WI38 (cell line): ENCODE measurements around the gene SLC22A1.
"Not testable (repeated sequence)": the region's sequence is repeated elsewhere in the genome, so short reads cannot be mapped to it uniquely, and the experiment has no call there.

ENCODE experiments used
- H3K4me3 ChIP-seq: 2 replicates; pipeline ENCODE4 v1.5.1; 2011; ENCODE audit warnings: low read depth, mild to moderate bottlenecking, control low read depth, low read length
- TF ChIP-seq, protein P1 (sequence below): IDR thresholded peaks from 2 replicates; pipeline ENCODE4 v1.5.1; 2012; ENCODE audit warnings: low read depth, mild to moderate bottlenecking, control low read depth, low read length

SLC22A1 gene

DNA sequence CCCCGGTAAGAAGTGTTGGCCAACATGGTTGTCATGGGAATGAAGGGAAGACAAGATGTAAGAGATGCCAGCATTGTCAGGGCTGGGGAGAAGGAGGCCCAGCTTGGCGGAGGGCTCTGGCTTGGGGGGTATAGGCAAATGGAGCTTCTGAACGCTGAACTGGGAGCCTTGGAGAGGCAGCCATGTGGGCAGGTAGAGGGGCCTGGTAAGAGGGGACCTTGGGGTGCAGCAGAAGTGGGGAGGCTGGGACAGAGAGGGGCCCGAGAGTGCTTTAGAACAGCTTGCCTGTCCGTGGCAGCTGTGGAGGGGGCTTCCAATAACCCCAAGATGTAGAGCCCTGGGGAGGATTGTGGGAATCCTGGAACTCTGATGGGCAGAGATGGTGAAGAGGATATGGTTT is 3.0 kb downstream of the SLC22A1 start:
- TF ChIP-seq, protein P1, sequence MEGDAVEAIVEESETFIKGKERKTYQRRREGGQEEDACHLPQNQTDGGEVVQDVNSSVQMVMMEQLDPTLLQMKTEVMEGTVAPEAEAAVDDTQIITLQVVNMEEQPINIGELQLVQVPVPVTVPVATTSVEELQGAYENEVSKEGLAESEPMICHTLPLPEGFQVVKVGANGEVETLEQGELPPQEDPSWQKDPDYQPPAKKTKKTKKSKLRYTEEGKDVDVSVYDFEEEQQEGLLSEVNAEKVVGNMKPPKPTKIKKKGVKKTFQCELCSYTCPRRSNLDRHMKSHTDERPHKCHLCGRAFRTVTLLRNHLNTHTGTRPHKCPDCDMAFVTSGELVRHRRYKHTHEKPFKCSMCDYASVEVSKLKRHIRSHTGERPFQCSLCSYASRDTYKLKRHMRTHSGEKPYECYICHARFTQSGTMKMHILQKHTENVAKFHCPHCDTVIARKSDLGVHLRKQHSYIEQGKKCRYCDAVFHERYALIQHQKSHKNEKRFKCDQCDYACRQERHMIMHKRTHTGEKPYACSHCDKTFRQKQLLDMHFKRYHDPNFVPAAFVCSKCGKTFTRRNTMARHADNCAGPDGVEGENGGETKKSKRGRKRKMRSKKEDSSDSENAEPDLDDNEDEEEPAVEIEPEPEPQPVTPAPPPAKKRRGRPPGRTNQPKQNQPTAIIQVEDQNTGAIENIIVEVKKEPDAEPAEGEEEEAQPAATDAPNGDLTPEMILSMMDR: no peak

DNA sequence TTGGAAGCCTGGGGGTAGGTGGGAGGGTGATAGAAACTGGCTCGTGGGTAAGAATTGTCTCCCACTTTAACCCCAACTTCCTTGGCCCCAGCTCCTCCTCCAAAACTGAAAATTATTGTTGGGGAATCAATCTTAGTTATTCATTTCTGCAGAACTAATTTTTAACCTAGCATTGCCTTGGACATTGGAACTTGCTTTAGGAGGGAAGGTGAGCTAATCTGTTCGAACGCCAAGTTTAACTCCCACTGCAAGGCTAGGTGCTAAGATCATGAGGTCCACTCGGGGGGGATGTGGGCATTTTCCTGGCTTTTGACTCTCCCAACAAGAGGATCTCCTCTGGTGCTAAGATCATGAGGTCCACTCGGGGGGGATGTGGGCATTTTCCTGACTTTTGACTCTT is 3.5 kb downstream of the SLC22A1 start:
- H3K4me3 ChIP-seq: not testable (repeated sequence)

More for the DNA sequence above, 3.0 kb downstream of the SLC22A1 start:
- H3K4me3 ChIP-seq: no peak overlapping the region

DNA sequence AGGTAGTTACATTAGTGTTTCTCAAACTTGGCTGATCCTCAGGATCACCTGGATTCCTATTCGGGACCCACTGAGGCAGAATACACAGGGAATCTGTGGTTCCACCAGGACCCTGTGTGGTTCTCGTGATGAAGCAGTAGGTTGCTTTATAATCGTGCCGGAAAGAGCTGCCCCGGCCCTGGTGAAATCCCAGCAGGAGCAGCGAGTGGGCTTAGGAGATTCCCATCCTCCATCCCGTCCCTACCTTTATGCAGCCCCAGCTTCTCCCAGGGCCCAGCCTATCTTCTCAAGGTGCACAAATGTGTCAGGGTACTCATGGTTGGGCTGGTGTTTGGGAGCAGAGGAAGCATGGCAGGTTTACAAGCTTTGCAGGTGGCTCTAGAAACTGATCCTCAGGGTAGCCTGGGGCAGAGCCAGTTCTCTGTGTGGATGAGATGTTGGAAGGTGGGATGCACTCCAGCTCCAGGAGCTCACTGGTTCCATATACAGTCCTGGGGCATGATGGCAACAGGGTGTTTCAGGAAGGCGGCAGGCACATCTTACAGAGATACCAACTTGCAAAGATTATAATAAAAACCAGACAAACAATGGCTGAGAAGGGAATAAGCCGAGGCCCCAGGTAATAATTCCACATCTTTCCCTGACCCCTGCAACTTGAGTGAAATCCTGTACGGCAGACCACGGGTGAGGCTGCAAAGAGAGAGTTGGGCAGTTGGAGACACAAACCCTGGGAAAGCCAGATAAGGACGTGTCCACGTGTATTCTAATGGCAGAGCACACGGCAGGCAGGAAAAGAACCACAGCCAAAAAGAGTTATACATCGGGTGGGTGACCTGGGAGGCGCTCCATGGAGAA is 5.9 kb downstream of the SLC22A1 start:
- TF ChIP-seq, protein P1: no peak
- H3K4me3 ChIP-seq: no peak overlapping the region

DNA sequence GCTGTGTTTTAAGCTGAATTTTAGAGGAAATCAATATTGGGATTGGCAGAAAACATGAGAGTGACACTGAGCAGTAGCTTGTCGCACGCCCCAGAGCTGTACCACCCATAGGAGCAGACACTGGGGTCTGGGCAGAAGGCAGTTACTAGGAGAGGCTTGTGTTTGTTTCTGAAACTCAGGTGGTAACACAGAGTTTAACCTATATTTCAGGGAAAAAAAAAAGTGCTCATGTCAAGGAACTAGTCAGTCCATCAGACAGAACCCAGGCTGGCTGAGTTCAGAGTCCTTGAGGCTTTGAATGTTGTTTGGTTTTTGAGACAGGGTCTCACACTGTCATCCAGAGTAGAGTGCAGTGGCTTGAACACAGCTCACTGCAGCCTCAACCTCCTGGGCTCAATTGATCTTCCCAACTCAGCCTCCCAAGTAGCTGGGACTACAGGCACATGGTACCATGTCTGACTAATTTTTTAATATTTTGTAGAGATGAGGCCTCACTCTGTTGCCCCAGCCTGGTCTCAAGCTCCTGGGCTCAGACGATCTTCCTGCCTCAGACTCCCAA is 6.6 kb downstream of the SLC22A1 start:
- TF ChIP-seq, protein P1: no peak
- no peak overlapping the region for H3K4me3 ChIP-seq

DNA sequence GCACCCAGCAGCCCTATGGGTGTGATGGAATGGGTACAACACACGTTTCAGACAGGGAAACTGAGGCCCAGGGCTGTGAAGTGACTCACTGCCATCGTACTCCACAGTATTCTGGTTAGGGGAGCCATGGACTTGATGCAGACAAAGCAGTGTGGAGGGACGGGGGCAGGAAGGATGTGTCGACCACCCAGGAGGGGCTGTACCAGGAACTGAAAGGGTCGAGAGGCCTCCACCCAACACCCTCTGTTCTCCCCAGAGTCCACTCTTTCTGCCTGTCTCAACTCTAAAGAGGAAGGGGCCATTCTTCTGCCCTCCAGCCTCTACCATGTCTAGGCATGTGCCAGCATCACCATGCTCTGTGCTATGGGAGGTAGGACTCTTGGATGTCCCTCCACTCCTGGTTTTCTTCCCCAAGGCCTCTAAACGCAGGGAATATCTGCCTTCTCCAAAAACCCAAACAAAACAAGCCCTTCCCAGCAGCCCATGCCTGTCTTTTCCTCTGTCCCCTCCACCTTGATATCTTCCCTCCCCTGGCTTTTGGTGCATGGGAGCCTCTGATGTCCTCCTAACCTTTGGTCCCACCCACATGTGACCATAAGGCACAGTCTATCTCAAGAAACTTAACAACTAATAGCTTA is 7.4 kb downstream of the SLC22A1 start:
- TF ChIP-seq, protein P1: no peak
- no peak overlapping the region for H3K4me3 ChIP-seq

DNA sequence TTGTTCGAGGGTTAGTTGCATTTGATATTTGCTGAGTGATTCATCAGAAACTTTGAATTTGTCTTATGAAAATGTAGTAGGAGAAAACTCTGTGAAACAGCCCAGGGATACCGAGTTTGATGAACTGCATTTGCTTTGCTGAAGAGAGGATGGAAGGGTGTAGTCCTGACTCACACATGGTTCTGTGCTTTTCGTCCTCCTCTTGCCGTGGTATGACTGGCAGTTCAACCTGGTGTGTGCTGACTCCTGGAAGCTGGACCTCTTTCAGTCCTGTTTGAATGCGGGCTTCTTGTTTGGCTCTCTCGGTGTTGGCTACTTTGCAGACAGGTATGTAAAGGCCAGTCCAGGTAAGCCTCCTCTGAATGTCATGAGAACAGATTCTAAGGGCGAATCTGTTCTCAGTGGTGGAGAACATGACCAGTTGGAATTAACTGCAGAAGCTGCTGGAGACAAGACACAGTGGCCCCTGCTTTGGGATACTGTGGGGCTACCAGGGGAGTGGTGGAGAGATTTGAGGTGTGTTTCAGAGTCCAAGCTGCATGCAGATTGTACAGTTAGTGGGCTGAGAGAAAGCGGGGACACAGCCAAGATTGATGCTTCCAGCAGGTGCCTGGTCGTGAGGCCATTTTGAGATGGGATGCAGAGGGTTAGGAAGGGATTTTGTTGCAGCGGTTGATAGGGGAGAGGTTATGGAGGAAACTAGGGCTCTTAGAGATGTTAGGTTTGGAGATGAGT is 8.4 kb downstream of the SLC22A1 start:
- TF ChIP-seq, protein P1: no peak
- no peak overlapping the region for H3K4me3 ChIP-seq

DNA sequence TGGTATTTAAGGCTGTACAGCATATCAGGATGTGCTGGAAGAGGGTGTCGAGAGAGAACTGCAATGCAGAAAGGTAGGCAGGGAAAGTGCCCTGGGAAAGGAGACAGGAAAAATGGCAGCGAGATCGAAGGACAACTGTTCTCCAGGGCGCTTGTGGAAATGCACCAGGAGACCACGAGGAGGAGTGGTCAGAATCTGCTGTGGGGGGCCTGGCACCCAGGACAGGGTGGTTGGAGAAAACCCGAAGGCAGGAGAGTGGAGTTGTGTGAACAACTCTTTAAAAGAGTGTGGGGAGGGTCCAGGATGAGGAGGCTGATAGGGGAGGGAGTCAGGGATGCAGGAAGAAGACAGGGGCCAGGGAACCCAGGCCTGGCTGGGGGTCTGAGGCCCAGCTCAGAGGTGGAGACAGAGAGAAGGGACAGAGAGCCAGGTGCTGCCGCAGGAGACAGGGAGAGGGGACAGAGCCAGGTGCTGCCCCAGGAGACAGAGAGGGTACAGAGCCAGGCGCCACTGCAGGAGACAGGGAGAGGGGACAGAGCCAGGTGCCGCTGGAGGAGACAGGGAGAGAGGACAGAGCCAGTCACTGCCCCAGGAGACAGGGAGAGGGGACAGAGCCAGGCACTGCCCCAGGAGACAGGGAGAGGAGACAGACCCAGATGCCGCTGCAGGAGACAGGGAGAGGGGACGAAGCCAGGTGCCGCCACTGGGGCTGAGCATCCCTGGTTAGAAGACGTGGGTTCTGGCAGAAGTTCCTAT is 9.3 kb downstream of the SLC22A1 start:
- H3K4me3 ChIP-seq: no peak overlapping the region
- TF ChIP-seq, protein P1: no peak
